GM19043 (cell line): ENCODE data around the gene OR6X1.
"Not testable (repeated sequence)": the region's sequence is repeated elsewhere in the genome, so short reads cannot be mapped to it uniquely, and the experiment has no call there.

ENCODE experiments used
- ATAC-seq: cut with Tn5 transposase; IDR thresholded peaks from one replicate; pipeline ENCODE4 v1.9.1; 2021; ENCODE audit warnings: low read depth; ENCODE audit not compliant: unreplicated experiment

Gene OR6X1

GRCh38 chr11:123755344-123755743 is 1.0 kb upstream of the OR6X1 start:
- ATAC-seq = no peak

GRCh38 chr11:123753110-123753509 is 1.2 kb downstream of the OR6X1 start:
- no peak for ATAC-seq

GRCh38 chr11:123751781-123752180 is 2.5 kb downstream of the OR6X1 start:
- no peak for ATAC-seq

- ATAC-seq = not testable (repeated sequence)
Observed at GRCh38 chr11:123748349-123748748, 6.0 kb downstream of the OR6X1 start.

- ATAC-seq = no peak
Observed at GRCh38 chr11:123745764-123746451, 8.4 kb downstream of the OR6X1 start.

GRCh38 chr11:123742724-123743120 is 11.6 kb downstream of the OR6X1 start:
- ATAC-seq = no peak

GRCh38 chr11:123742031-123742723 is 12.1 kb downstream of the OR6X1 start:
- ATAC-seq = no peak

- peak; percentile 98 for ATAC-seq
Observed at GRCh38 chr11:123741159-123742030, 12.9 kb downstream of the OR6X1 start, which contains the start of gene ZNF202. Gene ZNF202 (minus strand): TSS chr11:123741660. CDS start chr11:123730888, 10,772 bp downstream.

GRCh38 chr11:123740787-123741158 is 13.5 kb downstream of the OR6X1 start:
- ATAC-seq = peak; percentile 3

GRCh38 chr11:123738374-123738773 is 15.9 kb downstream of the OR6X1 start:
- ATAC-seq = no peak

GRCh38 chr11:123736769-123737168 is 17.5 kb downstream of the OR6X1 start:
- no peak for ATAC-seq

GRCh38 chr11:123729602-123730001 is 24.7 kb downstream of the OR6X1 start:
- no peak for ATAC-seq

- ATAC-seq = no peak
Observed at GRCh38 chr11:123725995-123726655, 28.2 kb downstream of the OR6X1 start.

- ATAC-seq = no peak
Observed at GRCh38 chr11:123719452-123719851, 34.9 kb downstream of the OR6X1 start.

GRCh38 chr11:123718469-123718868 is 35.8 kb downstream of the OR6X1 start:
- no peak for ATAC-seq

- no peak for ATAC-seq
Observed at GRCh38 chr11:123718063-123718462, 36.3 kb downstream of the OR6X1 start.

GRCh38 chr11:123712627-123713026 is 41.7 kb downstream of the OR6X1 start:
- ATAC-seq = not testable (repeated sequence)

- ATAC-seq = peak; percentile 53
Observed at GRCh38 chr11:123707606-123708205, 46.6 kb downstream of the OR6X1 start.

- no peak for ATAC-seq
Observed at GRCh38 chr11:123707206-123707605, 47.1 kb downstream of the OR6X1 start.

GRCh38 chr11:123704341-123704740 is 50.0 kb downstream of the OR6X1 start:
- ATAC-seq = no peak
